ENCODE results near the gene MDP1.

Gene MDP1

DNA sequence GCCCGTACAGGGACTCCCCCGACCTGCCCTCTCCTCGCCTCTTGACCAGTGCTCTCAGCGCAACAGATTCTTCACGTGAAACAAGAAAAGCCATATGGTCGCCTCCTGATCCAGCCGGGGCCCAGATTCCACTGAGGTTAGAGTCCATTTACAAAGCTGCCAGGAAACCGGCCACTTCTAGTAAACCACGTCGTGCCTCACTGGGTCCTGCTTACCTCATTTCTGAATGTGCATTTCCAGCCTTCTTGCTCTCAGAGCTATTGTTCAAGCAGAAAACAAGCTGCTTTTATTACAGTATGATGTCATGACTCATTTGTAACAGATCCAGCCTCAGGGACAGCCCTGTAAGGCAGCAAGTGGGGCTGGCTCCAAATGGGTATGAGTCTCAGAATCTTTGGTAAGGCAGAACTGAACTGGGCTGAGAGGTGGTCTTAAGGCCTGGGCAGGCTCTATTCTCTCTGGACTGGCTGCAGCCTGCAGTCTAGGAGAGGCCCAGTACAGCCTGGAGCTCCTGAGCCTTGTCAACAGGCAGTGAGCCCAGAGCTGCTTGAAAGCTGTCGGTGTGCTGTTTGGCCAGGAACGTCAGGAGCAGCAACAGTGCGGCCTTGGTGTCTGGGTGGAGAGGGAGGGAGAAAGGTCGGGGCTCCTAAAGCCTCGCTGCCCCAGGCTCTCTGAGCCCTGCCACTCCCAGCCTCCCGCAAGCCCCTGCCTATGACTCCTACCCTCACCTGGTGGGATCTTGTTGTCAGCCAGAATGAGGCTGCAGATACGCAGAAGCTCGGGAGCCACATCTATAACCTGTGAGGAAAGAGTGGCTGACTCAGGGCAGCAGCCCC lies 35.7 kb downstream of the MDP1 start:
- no peak for DNase-seq (ENCODE audit: low spot score)

DNA sequence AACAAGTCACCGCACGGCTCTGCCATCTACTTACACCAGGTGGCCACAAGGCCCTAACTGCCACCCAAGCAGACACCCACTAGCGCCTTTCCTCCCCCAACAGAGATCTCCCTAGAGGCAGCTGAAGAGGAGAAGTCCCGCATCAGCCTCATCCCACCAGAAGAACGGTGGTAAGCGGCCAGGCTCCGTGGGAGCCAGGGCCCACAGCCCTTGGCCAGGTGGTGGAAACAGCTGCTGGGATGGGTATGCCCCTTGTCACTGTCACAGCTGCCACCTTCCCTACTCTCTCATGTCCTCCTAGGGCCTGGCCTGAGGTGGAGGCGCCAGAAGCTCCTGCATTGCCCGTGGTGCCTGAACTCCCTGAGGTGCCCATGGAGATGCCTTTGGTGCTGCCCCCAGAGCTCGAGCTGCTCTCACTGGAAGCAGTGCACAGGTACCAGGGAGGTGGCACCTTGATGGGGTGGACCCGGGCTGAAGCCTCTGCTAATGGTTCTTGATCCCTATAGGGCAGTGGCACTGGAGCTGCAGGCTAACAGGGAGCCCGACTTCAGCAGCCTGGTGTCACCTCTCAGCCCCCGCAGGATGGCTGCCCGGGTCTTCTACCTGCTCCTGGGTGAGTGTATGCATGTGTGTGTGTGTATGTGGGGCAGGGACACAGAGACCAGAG lies 36.4 kb downstream of the MDP1 start:
- DNase-seq (ENCODE audit: low spot score): no peak

DNA sequence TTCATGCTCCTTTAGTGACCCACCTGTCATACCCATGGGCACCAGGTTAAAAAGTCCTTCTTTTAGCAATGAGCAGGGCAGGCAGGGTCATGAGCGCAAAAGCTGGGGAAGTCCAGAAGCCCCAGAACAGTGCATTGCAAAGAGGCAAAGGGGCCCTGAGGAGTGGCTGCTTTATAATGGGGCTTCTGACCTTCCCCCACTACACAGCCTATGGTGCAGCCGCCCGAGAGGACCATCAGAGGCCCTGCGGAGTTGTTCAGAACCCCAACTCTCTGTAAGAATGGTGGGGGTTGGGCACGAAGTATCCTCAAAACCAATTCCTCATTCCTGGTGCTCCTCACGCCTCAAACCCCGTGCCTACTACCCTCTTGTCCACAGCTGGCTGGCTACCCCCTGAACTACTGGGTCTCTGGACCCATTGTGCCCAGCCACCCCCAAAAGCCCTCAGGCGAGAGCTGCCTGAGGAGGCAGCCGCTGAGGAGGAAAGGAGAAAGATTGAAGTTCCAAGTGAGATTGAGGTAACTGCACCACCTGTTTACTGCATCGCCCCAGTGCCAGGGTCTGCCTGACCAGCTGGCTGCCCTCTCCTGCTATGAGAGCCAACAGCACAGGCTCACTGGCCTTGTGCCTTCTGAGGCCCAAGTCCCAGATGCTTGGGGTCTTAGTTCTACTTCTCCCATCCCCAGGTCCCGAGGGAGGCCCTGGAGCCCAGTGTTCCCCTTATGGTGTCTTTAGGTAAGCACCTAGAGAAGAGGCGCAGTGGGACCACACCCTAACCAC lies 37.3 kb downstream of the MDP1 start:
- no peak for DNase-seq (ENCODE audit: low spot score)

DNA sequence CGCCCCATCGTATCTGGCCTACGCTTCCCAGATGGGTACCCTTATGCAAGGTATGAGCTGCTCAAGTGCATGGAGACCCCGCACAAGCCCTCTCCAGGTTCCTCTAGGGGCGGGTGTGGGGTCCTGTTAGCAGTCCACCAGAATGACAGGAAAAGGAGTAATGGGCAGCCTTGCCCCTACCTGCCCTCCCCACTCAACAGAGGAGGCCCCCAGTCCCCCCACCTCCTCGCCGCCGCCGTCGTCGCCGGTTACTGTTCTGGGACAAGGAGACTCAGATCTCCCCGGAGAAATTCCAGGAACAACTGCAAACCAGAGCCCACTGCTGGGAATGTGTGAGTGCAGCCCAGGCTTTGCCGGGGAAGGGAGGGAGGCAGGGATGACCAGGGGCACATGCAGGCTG lies 38.0 kb downstream of the MDP1 start:
- no peak for DNase-seq (ENCODE audit: low spot score)

DNA sequence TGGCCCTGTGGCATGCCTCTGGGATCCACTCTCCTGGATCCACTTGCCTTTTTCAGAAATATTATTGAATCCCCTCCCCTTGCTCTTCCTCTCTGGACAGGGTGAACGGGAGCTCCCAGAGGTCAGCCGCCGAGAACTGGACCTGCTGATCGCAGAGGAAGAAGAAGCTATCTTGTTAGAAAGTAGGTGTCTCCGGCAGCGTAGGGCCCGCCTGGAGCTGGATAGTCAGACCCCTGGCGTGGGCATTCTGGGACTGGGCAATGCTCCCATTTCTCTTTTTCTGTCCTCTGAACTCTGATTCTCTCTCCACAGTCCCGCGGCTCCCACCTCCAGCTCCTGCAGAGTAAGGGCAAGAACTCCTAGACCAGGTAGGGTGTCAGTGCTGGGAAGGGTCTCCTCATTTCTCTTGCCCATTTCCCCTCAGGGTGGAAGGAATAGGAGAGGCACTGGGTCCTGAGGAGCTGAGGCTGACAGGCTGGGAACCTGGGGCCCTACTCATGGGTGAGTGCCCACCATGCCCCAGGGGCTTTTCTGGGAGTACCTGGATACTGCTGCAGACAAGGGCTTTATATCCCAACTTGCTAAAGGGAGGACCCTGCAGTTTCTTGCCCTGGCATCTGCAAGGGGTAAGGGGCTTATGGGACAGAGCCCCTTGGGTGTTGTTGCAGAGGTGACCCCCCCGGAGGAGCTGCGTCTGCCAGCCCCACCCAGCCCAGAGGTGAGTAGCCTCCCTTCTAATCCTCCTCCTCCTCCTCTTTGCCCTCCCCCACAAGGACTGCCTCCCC lies 38.6 kb downstream of the MDP1 start:
- DNase-seq (ENCODE audit: low spot score): no peak

DNA sequence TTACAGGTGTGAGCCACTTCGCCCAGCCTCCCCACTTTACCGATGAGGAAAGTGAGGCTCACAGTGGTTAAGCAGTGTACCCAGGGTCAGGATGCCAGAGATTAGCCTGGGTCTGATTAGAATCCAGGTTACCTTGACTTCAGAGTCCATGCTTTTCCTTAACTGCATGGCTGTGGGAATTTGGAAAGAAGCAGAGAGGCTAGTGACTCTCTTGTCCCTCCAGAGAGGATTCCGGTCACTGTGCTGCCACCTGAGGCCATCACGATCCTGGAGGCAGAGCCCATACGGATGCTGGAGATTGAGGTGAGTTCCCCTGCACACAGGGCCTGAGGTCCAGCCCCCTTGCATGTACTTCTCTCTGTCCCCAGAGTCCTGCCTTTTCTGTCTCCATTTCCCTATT lies 39.3 kb downstream of the MDP1 start:
- DNase-seq (ENCODE audit: low spot score): no peak

DNA sequence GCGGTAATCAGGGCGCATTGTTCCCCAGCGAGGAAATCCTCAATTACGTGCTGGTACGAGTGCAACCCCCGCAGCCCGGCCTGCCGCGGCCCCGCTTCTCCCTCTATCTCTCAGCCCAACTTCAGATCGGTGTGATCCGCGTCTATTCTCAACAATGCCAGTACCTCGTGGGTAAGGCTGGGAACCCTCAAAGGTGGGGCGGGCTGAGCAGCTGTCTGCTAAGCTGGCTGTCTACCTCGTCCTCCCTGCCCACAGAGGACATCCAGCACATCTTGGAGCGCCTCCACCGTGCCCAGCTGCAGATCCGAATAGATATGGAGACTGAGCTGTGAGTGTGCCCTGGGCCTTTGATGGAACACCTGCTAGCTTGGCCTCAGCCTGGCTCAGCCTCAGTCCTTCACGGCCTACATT lies 43.0 kb downstream of the MDP1 start:
- DNase-seq (ENCODE audit: low spot score): no peak

DNA sequence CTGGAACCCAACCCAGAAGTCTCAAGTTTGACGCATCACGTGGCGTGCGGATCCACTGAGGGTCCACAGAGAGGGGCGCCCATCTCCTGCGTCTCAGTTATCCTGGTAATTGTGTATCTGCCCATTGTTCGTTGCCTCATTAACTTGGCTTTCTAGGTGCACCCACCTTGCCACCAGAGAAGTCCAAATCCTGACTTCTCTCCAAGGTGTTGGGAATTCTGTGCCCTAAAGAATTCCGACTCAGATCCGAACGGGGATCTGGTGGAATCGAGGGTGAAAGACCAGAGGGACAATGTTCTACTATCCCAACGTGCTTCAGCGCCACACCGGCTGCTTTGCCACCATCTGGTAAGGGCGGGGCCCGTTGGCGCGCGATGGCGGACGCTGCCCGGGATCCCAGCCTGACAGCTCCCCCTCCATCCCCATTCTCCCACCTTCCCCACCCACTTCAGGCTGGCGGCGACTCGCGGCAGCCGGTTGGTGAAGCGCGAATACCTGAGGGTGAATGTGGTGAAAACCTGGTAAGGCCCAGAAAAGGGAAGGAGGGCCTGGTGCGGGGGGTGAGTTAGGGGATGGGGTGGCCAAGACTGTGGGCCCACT lies 43.5 kb downstream of the MDP1 start:
- DNase-seq (ENCODE audit: low spot score): no peak

DNA sequence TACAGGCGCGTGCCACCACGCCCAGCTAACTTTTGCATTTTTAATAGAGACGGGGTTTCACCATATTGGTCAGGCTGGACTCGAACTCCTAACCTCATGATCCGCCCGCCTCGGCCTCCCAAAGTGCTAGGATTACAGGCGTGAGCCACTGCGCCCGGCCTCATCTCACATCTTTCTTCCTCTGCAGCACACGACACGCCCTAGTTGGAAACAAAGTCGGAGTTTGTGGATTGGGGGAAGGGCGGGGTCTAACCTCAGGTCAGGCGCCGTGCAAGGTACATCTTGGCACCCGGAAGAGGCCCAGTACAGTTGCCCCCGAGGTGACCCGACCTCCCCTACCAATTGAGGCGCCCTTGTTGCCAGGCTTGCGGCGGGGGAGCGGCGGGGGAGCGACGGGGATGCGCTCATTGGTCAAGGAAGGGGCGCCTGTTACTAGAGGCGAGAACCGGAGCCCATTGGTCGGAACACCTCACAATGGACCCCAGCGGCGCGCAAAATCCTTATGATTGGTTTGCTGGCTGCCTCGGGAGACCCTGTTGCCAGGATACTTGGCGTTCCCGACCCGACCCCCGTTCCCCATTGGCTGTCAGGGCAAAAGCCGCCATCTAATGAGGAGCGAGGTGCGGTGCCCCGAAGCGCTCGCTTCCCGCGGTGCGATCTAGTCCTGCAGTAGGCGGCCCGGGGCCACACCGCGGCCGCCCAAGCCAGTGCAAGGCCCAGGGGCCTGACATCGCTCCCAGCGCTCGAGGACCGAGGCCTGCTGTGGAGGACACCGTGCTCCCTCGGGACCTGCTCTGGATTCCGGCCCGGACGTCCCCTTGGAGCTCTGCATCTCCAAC lies 44.2 kb downstream of the MDP1 start, which contains the start of gene REC8:
Gene REC8 (plus strand): TSS at position 659 of the 839 bp plus-strand sequence. CDS start 473 bp downstream, outside the sequence.
- peak; percentile 99 for DNase-seq (ENCODE audit: low spot score)

DNA sequence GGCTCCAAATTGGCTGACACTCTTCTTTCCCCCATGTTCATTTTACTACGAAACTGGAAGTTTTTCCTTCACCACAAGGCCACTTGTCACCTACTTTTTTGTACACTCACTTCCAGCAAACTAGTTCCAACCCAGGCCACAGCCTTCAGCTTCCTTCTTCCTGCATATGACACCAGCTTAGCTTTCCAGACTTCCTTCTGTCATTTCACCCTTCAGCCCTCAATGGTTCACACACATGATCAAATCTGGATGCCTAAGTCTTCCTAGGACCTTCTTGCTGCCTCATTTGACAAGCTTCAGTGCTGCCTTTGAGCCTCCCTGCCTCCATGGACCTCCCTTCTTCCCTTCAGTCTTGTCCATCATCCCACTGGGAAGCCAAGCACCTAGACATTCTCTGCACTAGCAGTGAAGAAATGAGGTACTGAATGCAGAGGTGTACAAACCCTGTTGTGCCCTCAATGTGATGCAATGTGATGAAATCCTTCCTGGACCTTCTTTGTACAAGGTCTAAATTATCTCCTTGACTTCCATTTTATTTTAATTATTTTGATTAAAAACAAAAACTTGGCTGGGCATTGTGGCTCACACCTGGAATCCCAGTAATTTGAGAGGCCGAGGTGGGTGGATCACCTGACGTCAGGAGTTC lies 48.3 kb downstream of the MDP1 start:
- no peak for DNase-seq (ENCODE audit: low spot score)

DNA sequence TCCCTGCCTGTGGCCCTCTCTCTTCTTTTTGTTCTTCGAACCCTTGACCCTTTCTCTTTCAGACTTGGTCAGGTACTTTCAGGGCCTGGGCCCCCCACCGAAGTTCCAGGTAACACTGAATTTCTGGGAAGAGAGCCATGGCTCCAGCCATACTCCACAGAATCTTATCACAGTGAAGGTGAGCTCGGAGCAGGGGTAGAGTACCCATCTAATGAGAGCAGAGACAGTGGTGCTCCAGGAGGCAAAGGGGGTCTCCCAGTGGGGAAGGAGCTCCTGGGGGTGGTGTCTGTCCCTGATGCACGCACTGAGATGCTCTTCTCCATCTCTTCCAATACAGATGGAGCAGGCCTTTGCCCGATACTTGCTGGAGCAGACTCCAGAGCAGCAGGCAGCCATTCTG lies 50.1 kb downstream of the MDP1 start:
- DNase-seq (ENCODE audit: low spot score): no peak

DNA sequence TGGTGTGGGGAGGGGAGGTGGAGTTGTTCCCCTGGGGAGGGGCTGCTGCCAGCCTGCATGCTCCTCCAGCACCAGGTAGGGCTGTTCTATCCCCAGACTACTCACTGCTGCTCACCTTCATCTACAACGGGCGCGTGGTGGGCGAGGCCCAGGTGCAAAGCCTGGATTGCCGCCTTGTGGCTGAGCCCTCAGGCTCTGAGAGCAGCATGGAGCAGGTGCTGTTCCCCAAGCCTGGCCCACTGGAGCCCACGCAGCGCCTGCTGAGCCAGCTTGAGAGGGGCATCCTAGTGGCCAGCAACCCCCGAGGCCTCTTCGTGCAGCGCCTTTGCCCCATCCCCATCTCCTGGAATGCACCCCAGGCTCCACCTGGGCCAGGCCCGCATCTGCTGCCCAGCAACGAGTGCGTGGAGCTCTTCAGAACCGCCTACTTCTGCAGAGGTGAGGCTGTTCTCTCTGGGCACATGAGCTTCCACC lies 51.3 kb downstream of the MDP1 start:
- no peak for DNase-seq (ENCODE audit: low spot score)

All from ecto neural progenitor cell (in vitro differentiated cells).